Parathyroid adenoma (tissue), 2 donors: ENCODE data around the gene RTN4IP1.

Source experiments
- H2AFZ ChIP-seq: fragments of 300-600 bp; sonication (generic); one replicate; pipeline ENCODE4 v1.7.0; 2017; ENCODE audit warnings: antibody characterized with exemption, mild to moderate bottlenecking
- H3K27ac ChIP-seq: fragments of 300-600 bp; sonication (generic); one replicate; pipeline ENCODE4 v1.7.0; 2017
- H3K27me3 ChIP-seq: fragments of 300-600 bp; sonication (generic); one replicate; pipeline ENCODE4 v1.7.0; 2017; ENCODE audit warnings: low read length; ENCODE audit not compliant: control insufficient read depth, insufficient read depth
- H3K36me3 ChIP-seq: fragments of 300-600 bp; sonication (generic); one replicate; pipeline ENCODE4 v1.7.0; 2017; ENCODE audit warnings: low read length; ENCODE audit not compliant: control insufficient read depth, insufficient read depth
- H3K4me1 ChIP-seq: fragments of 300-600 bp; sonication (generic); one replicate; pipeline ENCODE4 v1.7.0; 2017; ENCODE audit warnings: control low read depth
- H3K4me2 ChIP-seq: fragments of 300-600 bp; sonication (generic); one replicate; pipeline ENCODE4 v1.7.0; 2017; ENCODE audit warnings: low read length
- H3K4me3 ChIP-seq: fragments of 300-600 bp; sonication (generic); one replicate; pipeline ENCODE4 v1.7.0; 2017; ENCODE audit warnings: low read depth, low read length
- H3K79me2 ChIP-seq: fragments of 300-600 bp; sonication (generic); one replicate; pipeline ENCODE4 v1.7.0; 2017; ENCODE audit warnings: control low read depth
- H3K9ac ChIP-seq: fragments of 300-600 bp; sonication (generic); one replicate; pipeline ENCODE4 v1.7.0; 2017; ENCODE audit warnings: mild to moderate bottlenecking
- H3K9me3 ChIP-seq: fragments of 300-600 bp; sonication (generic); one replicate; pipeline ENCODE4 v1.7.0; 2017; ENCODE audit warnings: low read length; ENCODE audit not compliant: control insufficient read depth
- TF ChIP-seq, protein P1 (sequence below): fragments of 300-600 bp; sonication (generic); IDR thresholded peaks from one replicate; pipeline ENCODE4 v1.7.0; 2017; ENCODE audit warnings: antibody characterized with exemption, mild to moderate bottlenecking
- donor health status: primary hyperparathyroidism.

The RTN4IP1 gene

DNA sequence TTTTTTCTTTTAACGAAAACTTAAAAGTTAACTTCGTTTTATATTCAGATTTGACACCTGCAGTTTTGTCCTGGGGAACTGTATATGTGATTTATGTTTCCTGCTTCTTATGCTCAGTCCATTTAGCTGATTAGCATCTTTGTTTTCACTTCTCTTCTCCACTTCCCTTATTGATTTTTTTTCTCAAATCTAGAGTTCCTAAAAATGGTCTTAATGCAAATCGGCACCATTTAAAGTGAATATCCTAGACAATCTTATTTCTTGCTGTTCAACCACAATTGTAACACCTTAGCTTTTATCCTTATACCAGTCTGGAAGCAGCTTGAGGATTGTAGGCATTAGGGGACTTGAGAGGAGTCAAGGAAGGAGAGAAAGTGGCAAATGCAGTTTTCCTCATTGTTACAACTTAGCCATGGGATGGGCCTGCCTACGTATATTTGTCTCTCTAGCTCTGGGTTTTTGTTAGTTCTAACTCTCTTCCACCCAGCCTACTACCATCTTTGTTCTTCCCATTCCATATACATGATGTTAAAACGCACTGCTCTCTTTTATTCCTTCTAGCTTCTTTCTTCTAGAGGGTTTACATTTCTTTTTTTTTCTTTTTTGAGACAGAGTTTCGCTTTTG is 8.5 kb upstream of the RTN4IP1 start:
- no peaks in the 10 kb centered on the region for H3K4me1 ChIP-seq
- no peak overlapping the region for H2AFZ ChIP-seq
- no peak overlapping the region for H3K9ac ChIP-seq
- H3K4me3 ChIP-seq: no peak overlapping the region
- H3K27me3 ChIP-seq: no peaks in the 10 kb centered on the region
- H3K79me2 ChIP-seq: peaks cover 25% of the 10 kb centered on the region
- TF ChIP-seq, protein P1, sequence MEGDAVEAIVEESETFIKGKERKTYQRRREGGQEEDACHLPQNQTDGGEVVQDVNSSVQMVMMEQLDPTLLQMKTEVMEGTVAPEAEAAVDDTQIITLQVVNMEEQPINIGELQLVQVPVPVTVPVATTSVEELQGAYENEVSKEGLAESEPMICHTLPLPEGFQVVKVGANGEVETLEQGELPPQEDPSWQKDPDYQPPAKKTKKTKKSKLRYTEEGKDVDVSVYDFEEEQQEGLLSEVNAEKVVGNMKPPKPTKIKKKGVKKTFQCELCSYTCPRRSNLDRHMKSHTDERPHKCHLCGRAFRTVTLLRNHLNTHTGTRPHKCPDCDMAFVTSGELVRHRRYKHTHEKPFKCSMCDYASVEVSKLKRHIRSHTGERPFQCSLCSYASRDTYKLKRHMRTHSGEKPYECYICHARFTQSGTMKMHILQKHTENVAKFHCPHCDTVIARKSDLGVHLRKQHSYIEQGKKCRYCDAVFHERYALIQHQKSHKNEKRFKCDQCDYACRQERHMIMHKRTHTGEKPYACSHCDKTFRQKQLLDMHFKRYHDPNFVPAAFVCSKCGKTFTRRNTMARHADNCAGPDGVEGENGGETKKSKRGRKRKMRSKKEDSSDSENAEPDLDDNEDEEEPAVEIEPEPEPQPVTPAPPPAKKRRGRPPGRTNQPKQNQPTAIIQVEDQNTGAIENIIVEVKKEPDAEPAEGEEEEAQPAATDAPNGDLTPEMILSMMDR: no peak
- H3K9me3 ChIP-seq: no peaks in the 10 kb centered on the region
- no peak overlapping the region for H3K4me2 ChIP-seq
- no peaks in the 10 kb centered on the region for H3K36me3 ChIP-seq
- H3K27ac ChIP-seq: no peak overlapping the region

DNA sequence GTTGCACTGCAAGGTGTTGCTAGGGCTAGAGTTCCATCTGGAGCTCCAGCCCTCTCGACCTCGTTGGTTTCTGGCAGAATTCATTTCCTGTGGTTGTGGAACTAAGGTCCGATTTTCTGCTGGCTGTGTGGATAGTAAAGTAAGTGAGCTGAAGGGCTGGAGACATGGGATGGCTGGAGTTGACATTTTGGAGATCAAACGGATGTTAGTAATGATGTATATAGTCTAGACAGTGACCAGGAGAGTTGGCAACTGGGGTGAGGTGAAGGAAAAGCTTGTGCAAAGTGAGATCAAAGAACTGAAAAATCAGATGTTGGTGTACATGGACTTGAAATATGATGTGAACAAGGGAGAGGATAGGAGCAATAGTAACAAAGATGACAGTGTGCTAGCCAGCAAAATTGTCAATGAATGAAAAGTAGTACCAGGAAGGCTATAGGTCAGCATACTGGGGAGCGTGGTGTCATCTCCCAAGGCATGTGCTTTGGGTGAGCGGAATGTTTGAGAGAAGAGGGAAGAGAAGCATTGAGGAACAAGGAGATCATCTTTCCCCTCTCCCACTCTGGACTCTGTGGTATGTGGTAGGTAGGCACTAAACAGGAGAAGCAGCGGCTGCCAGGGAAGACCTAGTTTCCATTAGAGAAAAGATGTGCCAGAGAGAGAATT is 7.9 kb upstream of the RTN4IP1 start:
- no peak overlapping the region for H2AFZ ChIP-seq
- H3K9ac ChIP-seq: no peak overlapping the region

DNA sequence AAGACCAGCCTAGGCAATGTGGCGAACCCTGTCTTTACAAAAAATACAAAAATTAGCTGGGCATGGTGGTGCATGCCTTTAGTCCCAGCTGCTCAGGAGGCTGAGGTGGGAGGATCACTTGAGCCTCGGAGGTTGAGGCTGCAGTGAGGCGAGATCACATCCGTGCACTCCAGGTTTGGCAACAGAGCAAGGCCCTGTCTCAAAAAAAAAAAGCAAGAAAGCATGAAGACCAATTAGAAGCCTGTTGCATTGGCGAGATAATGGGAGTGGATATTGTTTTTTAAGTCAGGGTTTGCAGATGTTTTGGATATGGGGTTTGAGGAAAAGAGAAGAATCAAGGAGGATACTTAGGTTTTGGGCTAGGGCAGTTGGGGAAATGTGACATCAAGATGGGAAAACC is 5.3 kb upstream of the RTN4IP1 start:
- H3K4me1 ChIP-seq: peaks cover 7% of the 10 kb centered on the region
- H3K79me2 ChIP-seq: peaks cover 49% of the 10 kb centered on the region
- no peak overlapping the region for H3K4me3 ChIP-seq
- H3K36me3 ChIP-seq: no peaks in the 10 kb centered on the region
- H2AFZ ChIP-seq: no peak overlapping the region
- no peaks in the 10 kb centered on the region for H3K27me3 ChIP-seq
- H3K27ac ChIP-seq: no peak overlapping the region
- no peak overlapping the region for H3K9ac ChIP-seq
- TF ChIP-seq, protein P1: no peak
- no peak overlapping the region for H3K4me2 ChIP-seq
- H3K9me3 ChIP-seq: no peaks in the 10 kb centered on the region

More for the DNA sequence above, 7.9 kb upstream of the RTN4IP1 start:
- H3K27me3 ChIP-seq: no peaks in the 10 kb centered on the region
- no peak overlapping the region for H3K27ac ChIP-seq
- H3K36me3 ChIP-seq: no peaks in the 10 kb centered on the region
- TF ChIP-seq, protein P1: no peak
- peaks cover 27% of the 10 kb centered on the region for H3K79me2 ChIP-seq
- H3K4me3 ChIP-seq: no peak overlapping the region
- H3K9me3 ChIP-seq: no peaks in the 10 kb centered on the region
- H3K4me2 ChIP-seq: no peak overlapping the region
- H3K4me1 ChIP-seq: no peaks in the 10 kb centered on the region

DNA sequence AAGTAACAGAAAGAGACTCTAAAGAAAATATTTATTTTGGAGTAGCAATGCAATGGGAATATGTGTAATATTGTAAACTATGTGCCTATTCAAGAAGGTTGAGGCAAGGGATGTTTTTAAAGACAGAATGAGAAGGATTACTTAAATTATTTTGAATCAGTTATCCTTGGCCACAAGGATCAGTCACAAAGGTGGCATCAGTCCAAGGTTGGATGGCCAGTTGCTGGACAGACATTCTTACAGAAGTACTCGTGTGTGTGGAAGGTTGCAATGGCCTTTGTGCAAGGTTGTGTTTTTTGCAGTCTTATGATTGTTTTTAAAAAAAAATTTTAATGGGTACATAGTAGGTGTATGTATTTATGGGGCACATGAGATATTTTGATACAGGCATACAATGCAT is 2.0 kb upstream of the RTN4IP1 start:
- H3K36me3 ChIP-seq: no peaks in the 10 kb centered on the region
- H3K9me3 ChIP-seq: no peaks in the 10 kb centered on the region
- TF ChIP-seq, protein P1: no peak
- no peak overlapping the region for H3K4me2 ChIP-seq
- peaks cover 7% of the 10 kb centered on the region for H3K4me1 ChIP-seq
- H3K27me3 ChIP-seq: no peaks in the 10 kb centered on the region
- H2AFZ ChIP-seq: no peak overlapping the region
- H3K79me2 ChIP-seq: peaks cover 51% of the 10 kb centered on the region
- no peak overlapping the region for H3K27ac ChIP-seq
- H3K9ac ChIP-seq: no peak overlapping the region
- no peak overlapping the region for H3K4me3 ChIP-seq

DNA sequence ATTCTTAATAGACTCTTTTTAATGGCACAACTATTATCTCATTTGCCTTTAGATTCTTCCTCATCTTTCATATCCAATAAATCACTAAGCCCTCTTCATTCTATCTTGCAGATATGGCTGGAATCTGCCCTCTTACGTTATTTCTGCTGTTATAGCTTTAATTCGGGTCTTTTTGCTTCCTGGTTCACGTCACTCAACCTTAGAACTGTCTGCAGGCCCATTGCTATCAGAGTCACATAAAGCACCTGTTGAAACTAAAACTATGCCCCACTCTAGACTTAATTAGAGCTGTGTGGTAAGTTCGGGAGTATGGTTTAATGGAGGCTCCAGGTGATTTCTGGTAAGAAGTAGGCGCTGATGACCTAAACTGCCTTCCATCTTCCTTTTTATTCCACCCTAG is 1.1 kb upstream of the RTN4IP1 start:
- H3K9ac ChIP-seq: no peak overlapping the region
- no peaks in the 10 kb centered on the region for H3K9me3 ChIP-seq
- peaks cover 7% of the 10 kb centered on the region for H3K4me1 ChIP-seq
- TF ChIP-seq, protein P1: no peak
- no peaks in the 10 kb centered on the region for H3K36me3 ChIP-seq
- H3K27me3 ChIP-seq: no peaks in the 10 kb centered on the region
- H2AFZ ChIP-seq: peak overlapping the region; percentile 99
- peak overlapping the region; percentile 89 for H3K4me3 ChIP-seq
- peak overlapping the region; percentile 79 for H3K4me2 ChIP-seq
- peaks cover 50% of the 10 kb centered on the region for H3K79me2 ChIP-seq
- no peak overlapping the region for H3K27ac ChIP-seq
